Caco-2 (cell line): ENCODE results near the gene ZBTB2. TPM values are rescaled to one million over a fixed set of nuclear protein-coding genes. Genes with fewer than 3 reads are reported as not detected.
A peak's percentile ranks its signal among the peaks of the same experiment; 100 is the strongest.

ENCODE experiments used
- BruUV-seq: library from RNA; stranded (reverse); fragments of 400-500 nt; replicated peaks from 2 replicates; lab custom pipeline; 2021; lab: Mats Ljungman, UMichigan
- CTCF ChIA-PET: fragments of 300-600 bp; sonication (Branson Sonifier 250); formaldehyde crosslinking; loops from one replicate; lab custom pipeline; 2022; ENCODE audit warnings: antibody characterized with exemption; lab: Charles Lee
- POLR2A ChIA-PET: fragments of 300-600 bp; sonication (Branson Sonifier 250); formaldehyde crosslinking; loops from one replicate; lab custom pipeline; 2022; ENCODE audit warnings: antibody characterized with exemption; lab: Charles Lee
- DNase-seq, 2 experiments: peaks; one replicate each; pipeline versions ENCODE4 v3.0.0 to v3.0.0-alpha.2; 2020 to 2022
- H3K27me3 ChIP-seq: replicated peaks from 2 replicates; pipeline ENCODE4 v1.6.0; 2011; ENCODE audit warnings: low read length; ENCODE audit not compliant: control insufficient read depth, insufficient read depth
- H3K36me3 ChIP-seq: 2 replicates; pipeline ENCODE4 v1.5.1; 2011; ENCODE audit warnings: low read length; ENCODE audit not compliant: control insufficient read depth, insufficient read depth
- H3K4me1 ChIP-seq: fragments of 250-450 bp; sonication (Bioruptor Pico); 2 replicates; pipeline ENCODE4 v1.5.1; 2020; ENCODE audit warnings: mild to moderate bottlenecking
- H3K4me3 ChIP-seq: 2 replicates; pipeline ENCODE4 v1.5.1; 2011; ENCODE audit warnings: low read depth, mild to moderate bottlenecking, control low read depth, low read length
- H3K9me3 ChIP-seq: fragments of 250-450 bp; sonication (Bioruptor Pico); 2 replicates; pipeline ENCODE4 v1.5.1; 2020; ENCODE audit warnings: mild to moderate bottlenecking, moderate library complexity
- H3K27ac Mint-ChIP-seq: one replicate; pipeline ENCODE4 v1.8.0; 2022; ENCODE audit warnings: mixed read lengths; ENCODE audit not compliant: unreplicated experiment
- H3K27me3 Mint-ChIP-seq: one replicate; pipeline ENCODE4 v1.8.0; 2022; ENCODE audit warnings: mixed read lengths; ENCODE audit not compliant: insufficient read depth, unreplicated experiment
- H3K36me3 Mint-ChIP-seq: one replicate; pipeline ENCODE4 v1.8.0; 2022; ENCODE audit warnings: mild to moderate bottlenecking, mixed read lengths; ENCODE audit not compliant: insufficient read depth, unreplicated experiment
- H3K4me1 Mint-ChIP-seq: one replicate; pipeline ENCODE4 v1.8.0; 2022; ENCODE audit warnings: low read depth, mixed read lengths; ENCODE audit not compliant: unreplicated experiment
- H3K4me3 Mint-ChIP-seq: one replicate; pipeline ENCODE4 v1.8.0; 2022; ENCODE audit warnings: mild to moderate bottlenecking, moderate library complexity, mixed read lengths; ENCODE audit not compliant: unreplicated experiment
- H3K9me3 Mint-ChIP-seq: one replicate; pipeline ENCODE4 v1.8.0; 2022; ENCODE audit warnings: mixed read lengths; ENCODE audit not compliant: unreplicated experiment
- intact Hi-C: fragments of 100-400 bp; cut with micrococcal nuclease; formaldehyde crosslinking; loops from one replicate; pipeline ENCODE4 v1.10.0; 2022; ENCODE audit not compliant: unreplicated experiment
- total RNA-seq: library from RNA; stranded (reverse); gene quantifications from 2 replicates; pipeline ENCODE4 v1.2.3, GENCODE V29; 2022
- TF ChIP-seq, protein P1 (sequence below), 2 experiments: fragments of 200-600 bp in 1 of 2; IDR thresholded peaks; 1 replicate in 1 of 2; 2 replicates in 1 of 2; pipeline versions ENCODE4 v1.5.1 to v1.8.0; 2011 to 2022; ENCODE audit warnings: antibody characterized with exemption in 1 of 2, control low read depth in 1 of 2, inconsistent platforms in 1 of 2, low read depth in 1 of 2, low read length in 1 of 2, mild to moderate bottlenecking in 1 of 2, moderate library complexity in 1 of 2; ENCODE audit not compliant: insufficient read depth in 1 of 2, severe bottlenecking in 1 of 2, unreplicated experiment in 1 of 2

Gene ZBTB2
- total RNA-seq, 1 experiment from 2014 or later, result 23.9 TPM

DNA sequence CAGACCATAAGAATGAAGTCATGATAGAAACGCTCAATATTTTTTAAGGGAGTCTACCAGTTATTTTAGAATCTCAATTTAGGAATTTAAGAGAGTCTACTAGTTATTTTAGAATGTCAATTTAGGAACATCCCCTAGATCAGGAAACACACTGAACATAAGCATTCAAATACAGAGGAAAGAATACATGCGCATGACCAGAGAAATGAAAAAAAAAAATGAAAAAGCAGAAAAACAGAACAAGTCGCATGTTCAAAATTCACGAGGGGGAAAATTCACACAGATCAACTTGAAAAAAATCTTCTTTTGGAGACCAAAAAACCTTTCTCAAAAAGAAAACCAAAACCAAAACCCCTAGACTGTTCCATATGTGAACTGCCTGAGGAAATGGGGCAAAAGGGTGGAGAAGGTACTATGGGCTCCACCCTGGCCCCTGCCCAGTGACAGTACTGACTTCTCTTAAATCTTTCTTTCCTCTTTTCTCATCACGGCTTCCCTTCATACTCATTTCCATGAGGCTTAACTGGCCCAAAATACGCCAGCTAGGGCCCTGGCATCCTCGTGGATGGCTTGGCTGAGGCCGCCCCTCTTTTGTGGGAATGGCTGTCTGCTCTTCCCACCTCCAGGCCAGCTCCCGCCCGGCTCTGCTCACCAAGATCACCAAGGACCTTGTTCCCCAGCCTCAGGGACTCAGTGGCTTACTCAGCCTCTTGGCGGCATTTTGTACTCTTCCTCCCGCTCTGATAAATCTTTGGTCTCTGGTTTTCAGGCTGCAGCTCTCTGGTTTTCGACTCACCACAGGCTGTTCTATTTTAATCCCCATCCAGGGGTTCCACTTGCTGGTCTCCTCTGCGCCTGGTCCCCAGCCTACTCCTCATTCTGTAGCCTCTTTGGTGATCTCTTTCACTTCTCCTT is 11.2 kb downstream of the ZBTB2 start:
- POLR2A ChIA-PET, result no interaction called here
- CTCF ChIA-PET, result no interaction called here
- no peak overlapping the region for H3K4me3 Mint-ChIP-seq

DNA sequence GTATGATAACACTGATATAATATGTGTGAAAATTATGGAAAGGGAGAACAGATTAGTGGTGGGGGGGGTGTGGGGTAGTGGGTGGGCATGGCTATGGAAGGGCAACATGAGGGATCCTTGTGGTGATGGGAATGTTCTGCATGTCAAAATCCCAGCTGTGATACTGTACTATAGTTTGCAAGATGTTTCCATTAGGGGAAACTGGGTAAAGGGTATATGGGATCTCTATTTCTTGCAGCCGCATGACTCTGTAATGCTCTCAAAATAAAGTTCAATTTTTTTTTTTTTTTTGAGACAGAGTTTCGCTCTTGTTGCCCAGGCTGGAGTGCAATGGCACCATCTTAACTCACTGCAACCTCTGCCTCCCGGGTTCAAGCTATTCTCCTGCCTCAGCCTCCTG is 14.3 kb downstream of the ZBTB2 start:
- CTCF ChIA-PET, result no interaction called here
- POLR2A ChIA-PET, result no interaction called here

More for the DNA sequence above, 11.2 kb downstream of the ZBTB2 start:
- intact Hi-C loops, result no loop called here
- no peaks in the 10 kb centered on the region for H3K9me3 ChIP-seq
- DNase-seq, result no peak
- no peaks in the 10 kb centered on the region for H3K4me1 ChIP-seq
- H3K27me3 Mint-ChIP-seq, result no peaks in the 10 kb centered on the region
- TF ChIP-seq, protein P1, sequence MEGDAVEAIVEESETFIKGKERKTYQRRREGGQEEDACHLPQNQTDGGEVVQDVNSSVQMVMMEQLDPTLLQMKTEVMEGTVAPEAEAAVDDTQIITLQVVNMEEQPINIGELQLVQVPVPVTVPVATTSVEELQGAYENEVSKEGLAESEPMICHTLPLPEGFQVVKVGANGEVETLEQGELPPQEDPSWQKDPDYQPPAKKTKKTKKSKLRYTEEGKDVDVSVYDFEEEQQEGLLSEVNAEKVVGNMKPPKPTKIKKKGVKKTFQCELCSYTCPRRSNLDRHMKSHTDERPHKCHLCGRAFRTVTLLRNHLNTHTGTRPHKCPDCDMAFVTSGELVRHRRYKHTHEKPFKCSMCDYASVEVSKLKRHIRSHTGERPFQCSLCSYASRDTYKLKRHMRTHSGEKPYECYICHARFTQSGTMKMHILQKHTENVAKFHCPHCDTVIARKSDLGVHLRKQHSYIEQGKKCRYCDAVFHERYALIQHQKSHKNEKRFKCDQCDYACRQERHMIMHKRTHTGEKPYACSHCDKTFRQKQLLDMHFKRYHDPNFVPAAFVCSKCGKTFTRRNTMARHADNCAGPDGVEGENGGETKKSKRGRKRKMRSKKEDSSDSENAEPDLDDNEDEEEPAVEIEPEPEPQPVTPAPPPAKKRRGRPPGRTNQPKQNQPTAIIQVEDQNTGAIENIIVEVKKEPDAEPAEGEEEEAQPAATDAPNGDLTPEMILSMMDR (IDR thresholded peaks at IDR 0.05; ENCODE audit: insufficient read depth in 1 of 2, low read depth in 1 of 2, low read length in 1 of 2, severe bottlenecking in 1 of 2, unreplicated experiment in 1 of 2), result no peak
- no TSS peak for BruUV-seq
- H3K9me3 Mint-ChIP-seq, result no peaks in the 10 kb centered on the region
- H3K36me3 Mint-ChIP-seq, result peaks cover 11% of the 10 kb centered on the region
- no peaks in the 10 kb centered on the region for H3K36me3 ChIP-seq
- peaks cover 10% of the 10 kb centered on the region for H3K4me1 Mint-ChIP-seq
- H3K4me3 ChIP-seq, result no peak overlapping the region
- peak overlapping the region; percentile 37 for H3K27ac Mint-ChIP-seq
- H3K27me3 ChIP-seq, result no peaks in the 10 kb centered on the region

DNA sequence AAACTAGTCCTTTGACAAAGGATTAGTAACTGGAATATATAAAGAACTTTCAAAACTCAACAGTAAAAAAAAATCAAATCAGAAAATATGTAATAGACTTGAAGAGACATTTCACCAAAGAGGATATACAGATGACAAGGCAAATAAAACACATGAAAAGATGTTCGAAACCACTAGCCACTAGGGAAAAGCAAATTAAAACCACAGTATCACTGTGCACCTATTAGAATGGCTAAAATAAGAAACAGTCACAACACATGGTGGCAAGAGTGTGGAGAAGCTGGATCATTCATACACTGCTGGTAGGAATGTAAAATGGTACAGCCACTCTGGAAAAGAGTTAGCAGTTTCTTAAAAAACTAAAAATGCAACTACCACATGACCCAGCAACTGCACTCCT is 14.9 kb downstream of the ZBTB2 start:
- CTCF ChIA-PET, result no interaction called here
- Histone ChIP-seq H3K4me1 (no peaks in the 10 kb centered on the region), H3K36me3 (no peaks in the 10 kb centered on the region), H3K9me3 (no peaks in the 10 kb centered on the region), H3K4me3 (no peak overlapping the region), H3K27me3 (no peaks in the 10 kb centered on the region)
- BruUV-seq, result no TSS peak
- no peak overlapping the region for H3K27ac Mint-ChIP-seq
- H3K4me3 Mint-ChIP-seq, result no peak overlapping the region
- H3K9me3 Mint-ChIP-seq, result no peaks in the 10 kb centered on the region
- H3K27me3 Mint-ChIP-seq, result no peaks in the 10 kb centered on the region
- peaks cover 10% of the 10 kb centered on the region for H3K4me1 Mint-ChIP-seq
- intact Hi-C loops, result no loop called here
- POLR2A ChIA-PET, result no interaction called here
- TF ChIP-seq, protein P1 (IDR thresholded peaks at IDR 0.05; ENCODE audit: insufficient read depth in 1 of 2, low read depth in 1 of 2, low read length in 1 of 2, severe bottlenecking in 1 of 2, unreplicated experiment in 1 of 2), result no peak
- DNase-seq, result no peak
- H3K36me3 Mint-ChIP-seq, result peaks cover 29% of the 10 kb centered on the region

More for the DNA sequence above, 14.3 kb downstream of the ZBTB2 start:
- no TSS peak for BruUV-seq
- Mint-ChIP-seq H3K27me3 (no peaks in the 10 kb centered on the region), H3K4me1 (peaks cover 10% of the 10 kb centered on the region), H3K9me3 (no peaks in the 10 kb centered on the region), H3K4me3 (no peak overlapping the region), H3K36me3 (peaks cover 26% of the 10 kb centered on the region), H3K27ac (no peak overlapping the region)
- DNase-seq, result no peak
- Histone ChIP-seq H3K4me3 (no peak overlapping the region), H3K27me3 (no peaks in the 10 kb centered on the region), H3K9me3 (no peaks in the 10 kb centered on the region), H3K4me1 (no peaks in the 10 kb centered on the region), H3K36me3 (no peaks in the 10 kb centered on the region)
- intact Hi-C loops, result no loop called here
- TF ChIP-seq, protein P1 (IDR thresholded peaks at IDR 0.05; ENCODE audit: insufficient read depth in 1 of 2, low read depth in 1 of 2, low read length in 1 of 2, severe bottlenecking in 1 of 2, unreplicated experiment in 1 of 2), result no peak
